Stimulated activated CD4-positive, alpha-beta T cell treated with anti-CD3 and anti-CD28 coated beads, Interleukin-12 subunit alpha, Interleukin-12 subunit beta, amount 100 ng/mL, for 24 hours (primary cell): ENCODE results near the gene FAM177A1.
"Not testable (repeated sequence)": the region's sequence is repeated elsewhere in the genome, so short reads cannot be mapped to it uniquely, and the experiment has no call there.

Experiments used
- DNase-seq, 2 experiments: peaks; one replicate each; pipeline ENCODE4 v3.0.0-alpha.2; 2020; ENCODE audit warnings: low read depth in 2 of 2

Gene FAM177A1

DNA sequence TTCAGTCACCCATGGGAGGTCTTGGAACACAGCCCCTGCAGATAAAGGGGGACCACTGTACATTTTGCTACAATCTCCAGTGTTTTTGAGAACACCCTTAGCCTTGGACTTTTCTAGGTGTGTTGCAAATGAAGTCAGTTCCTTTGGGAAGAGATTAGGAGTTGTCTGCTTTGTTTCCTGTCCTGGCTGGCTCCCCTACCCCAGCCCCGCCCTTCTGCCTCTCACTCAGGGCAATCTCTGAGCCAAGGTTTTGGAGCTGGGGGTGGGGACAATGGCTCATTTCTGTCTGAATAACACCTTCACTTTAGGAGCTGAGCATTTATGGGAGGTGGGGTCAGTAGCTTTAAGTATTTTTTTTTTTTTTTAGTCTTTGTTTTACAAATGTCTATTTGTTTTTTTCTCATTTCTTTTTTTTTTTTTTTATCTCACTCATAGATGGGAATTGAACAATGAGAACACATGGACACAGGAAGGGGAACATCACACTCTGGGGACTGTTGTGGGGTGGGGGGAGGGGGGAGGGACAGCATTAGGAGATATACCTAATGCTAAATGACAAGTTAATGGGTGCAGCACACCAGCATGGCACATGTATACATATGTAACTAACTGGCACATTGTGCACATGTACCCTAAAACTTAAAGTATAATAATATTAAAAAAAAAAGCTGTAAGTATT is 15.2 kb downstream of the FAM177A1 start:
- DNase-seq, result not testable (repeated sequence)

GRCh38 chr14:35065731-35066130 is 19.7 kb downstream of the FAM177A1 start:
- not testable (repeated sequence) for DNase-seq

DNA sequence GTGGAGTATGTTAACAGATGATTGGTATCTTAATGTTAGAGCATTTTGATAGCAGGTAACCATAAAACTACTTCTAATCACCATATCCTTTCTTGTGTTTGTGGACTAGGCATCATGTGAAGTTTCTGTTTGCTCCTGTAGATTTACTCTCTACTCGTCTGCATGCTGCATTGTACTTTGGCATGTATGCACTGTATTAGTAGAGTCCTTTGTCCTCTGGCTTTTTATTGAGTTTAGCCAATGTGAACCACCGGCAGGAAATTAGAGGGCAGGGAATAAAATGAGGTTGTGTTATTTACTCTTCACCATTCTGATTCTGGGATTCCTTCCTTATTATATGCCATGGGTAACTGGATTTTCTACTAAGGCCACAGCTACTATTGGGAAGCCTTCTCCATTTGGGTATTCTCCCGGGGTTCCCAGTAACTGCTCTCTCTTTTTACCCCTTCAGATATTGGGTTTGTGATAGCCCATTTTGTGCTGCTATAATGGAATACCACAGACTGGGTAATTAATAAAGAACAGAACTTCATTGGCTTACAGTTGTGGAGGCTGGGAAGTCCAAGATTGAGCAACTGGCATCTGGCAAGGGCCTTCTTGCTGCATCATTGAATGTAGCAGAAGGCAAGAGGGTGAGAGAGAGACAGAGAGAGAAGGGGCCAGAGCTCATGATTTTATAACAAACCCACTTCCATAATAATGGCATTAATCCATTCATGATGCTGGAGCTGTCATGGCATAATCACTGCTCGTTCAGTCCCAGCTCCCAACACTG is 22.4 kb downstream of the FAM177A1 start:
- no peak for DNase-seq

DNA sequence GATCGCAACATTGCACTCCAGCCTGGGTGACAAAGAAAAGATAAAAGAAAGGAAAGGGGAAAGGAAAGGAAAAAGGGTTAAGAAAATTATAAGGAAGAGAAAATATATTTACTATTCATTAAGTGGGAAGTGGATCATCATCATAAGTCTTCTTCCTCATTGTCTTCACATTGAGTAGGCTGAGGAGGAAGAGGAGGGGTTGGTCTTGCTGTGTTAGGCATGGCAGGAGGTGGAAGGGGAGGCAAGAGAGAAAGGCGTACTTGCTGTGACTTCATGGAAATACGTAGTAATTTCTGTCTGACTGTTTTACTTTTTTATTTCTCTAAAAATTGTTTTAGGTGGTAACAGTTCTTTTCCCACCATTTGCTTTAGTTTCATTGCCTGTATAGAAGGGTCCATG is 26.2 kb downstream of the FAM177A1 start:
- DNase-seq, result no peak

- DNase-seq, result no peak
Measured at GRCh38 chr14:35073486-35073885, 27.4 kb downstream of the FAM177A1 start.

- DNase-seq, result no peak
Measured at GRCh38 chr14:35078082-35078481, 32.0 kb downstream of the FAM177A1 start.

- DNase-seq, result no peak
Measured at GRCh38 chr14:35079742-35080141, 33.7 kb downstream of the FAM177A1 start.

- DNase-seq, result no peak
Measured at GRCh38 chr14:35083530-35084150, 37.6 kb downstream of the FAM177A1 start.

DNA sequence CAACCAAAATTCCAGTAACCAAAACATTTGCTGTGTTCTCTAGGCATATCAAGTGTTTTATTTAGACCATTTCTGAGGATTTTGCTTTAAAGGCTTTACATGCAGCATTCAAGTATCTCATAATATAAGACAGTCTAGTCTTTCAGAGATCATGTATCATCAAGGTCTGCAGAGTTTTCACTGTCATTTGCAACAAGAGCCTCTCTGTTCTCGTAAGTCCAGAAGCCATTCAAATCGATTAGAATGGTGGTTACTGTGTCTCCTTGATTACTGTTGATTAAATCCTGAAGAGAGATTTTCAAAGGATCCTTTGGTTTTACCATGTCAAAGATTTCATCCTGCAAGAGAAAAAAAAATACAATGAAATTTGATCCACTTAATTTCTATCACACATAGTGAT is 39.4 kb downstream of the FAM177A1 start:
- DNase-seq, result no peak

- DNase-seq, result no peak
Measured at GRCh38 chr14:35088514-35088913, 42.4 kb downstream of the FAM177A1 start.

DNA sequence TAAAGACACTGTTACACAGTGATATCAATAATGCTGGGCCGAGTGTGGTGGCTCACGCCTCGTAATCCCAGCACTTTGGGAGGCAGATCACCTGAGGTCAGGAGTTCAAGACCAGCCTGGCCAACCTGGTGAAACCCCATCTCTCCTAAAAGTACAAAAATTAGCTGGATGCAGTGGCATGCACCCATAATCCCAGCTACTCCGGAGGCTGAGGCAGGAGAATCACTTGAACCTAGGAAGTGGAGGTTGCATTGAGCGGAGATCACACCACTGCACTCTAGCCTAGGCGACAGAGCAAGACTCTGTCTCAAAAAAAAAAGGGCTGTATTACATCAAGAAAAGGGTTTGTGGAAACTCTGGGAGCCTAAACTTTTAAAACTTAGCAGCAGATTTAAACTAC is 48.6 kb downstream of the FAM177A1 start:
- DNase-seq, result not testable (repeated sequence)

DNA sequence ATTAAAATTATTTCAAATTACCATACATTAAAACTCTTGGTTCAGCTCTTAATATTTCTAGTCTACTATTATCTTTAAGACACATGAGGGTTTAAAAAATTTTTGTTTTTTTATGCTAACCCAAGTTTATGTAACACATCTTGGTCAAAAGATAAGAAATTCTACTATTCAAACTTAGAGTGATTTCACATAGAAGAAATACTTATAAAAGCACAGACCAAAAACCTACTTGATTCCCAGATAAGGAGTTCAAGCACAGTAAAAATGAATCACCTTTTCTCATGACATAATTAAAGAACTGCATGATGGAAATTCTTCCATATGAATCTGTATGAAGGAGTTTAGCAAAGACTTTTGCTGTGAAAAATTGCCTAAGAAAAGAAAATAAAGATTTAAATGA is 61.8 kb downstream of the FAM177A1 start:
- DNase-seq, result no peak

DNA sequence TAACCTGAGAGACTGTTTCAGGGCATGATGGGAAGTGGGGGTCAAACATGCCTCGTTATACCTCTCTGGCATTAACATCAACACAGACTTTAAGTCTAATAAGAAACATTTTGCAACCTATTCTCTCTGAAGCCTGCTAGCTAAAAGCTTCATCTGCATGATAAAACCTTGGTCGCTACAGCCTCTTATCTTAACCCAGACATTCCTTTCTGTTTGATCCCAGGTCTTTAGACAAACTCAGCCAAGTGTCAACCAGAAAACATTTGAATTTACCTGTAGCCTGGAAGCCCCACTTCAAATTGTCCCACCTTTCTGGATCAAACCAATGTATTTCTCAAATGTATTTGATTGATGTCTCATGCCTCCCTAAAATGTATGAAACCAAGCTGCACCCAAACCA is 66.6 kb downstream of the FAM177A1 start:
- DNase-seq, result no peak

GRCh38 chr14:35113308-35113950 is 67.4 kb downstream of the FAM177A1 start:
- DNase-seq, result no peak

GRCh38 chr14:35114036-35114435 is 68.0 kb downstream of the FAM177A1 start:
- DNase-seq, result no peak

GRCh38 chr14:35116242-35116641 is 70.2 kb downstream of the FAM177A1 start:
- DNase-seq, result no peak

- DNase-seq, result no peak
Measured at GRCh38 chr14:35117112-35117511, 71.0 kb downstream of the FAM177A1 start.

DNA sequence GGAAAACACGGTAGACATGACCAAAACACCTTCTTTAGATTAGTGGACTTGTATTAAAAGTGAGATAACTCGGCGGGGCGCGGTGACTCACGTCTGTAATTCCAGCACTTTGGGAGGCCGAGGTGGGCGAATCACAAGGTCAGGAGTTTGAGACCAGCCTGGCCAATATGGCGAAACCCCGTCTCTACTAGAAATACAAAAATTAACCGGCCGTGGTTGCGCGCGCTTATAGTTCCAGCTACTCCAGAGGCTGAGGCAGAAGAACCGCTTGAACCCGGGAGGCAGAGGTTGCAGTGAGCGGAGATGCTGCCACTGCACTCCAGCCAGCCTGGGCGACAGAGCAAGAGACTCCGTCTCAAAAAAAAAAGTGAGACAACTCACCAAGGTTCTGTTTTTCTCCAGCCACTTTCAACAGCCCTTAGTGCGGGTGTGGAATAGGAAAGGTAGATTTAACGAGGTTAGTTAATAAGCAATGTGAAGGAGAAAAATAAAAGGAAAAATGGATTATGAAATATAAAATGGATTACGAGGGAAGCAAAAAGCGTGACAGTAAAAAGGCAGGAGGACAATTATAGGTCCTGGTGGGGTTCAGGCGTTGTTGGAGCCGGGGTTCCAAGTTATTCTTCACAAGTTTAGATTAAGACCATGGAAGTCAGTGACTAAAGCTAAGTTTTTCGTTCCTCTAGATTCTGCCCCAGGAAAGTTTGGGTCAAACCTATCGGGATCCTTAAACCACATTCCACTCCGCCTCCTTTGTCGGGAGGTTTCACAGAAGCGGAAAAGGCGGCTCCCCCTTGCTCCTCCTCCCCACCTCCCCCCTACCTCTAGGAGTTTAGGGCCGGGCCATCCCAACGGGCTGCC is 75.2 kb downstream of the FAM177A1 start:
- DNase-seq, result no peak

GRCh38 chr14:35121887-35122695 is 76.0 kb downstream of the FAM177A1 start, which contains the start of the genes PPP2R3C and PRORP:
PPP2R3C (minus strand) TSS chr14:35121990; CDS start chr14:35121959, 31 bp downstream.
PRORP (plus strand) TSS chr14:35122552; CDS start chr14:35123246, 694 bp downstream.
- DNase-seq, result peak; percentile 71 to 76

- DNase-seq, result no peak
Measured at GRCh38 chr14:35122696-35123387, 76.8 kb downstream of the FAM177A1 start.
